HepG2 (cell line): ENCODE data around the gene ARHGAP5.
A peak's percentile ranks its signal among the peaks of the same experiment; 100 is the strongest.

Experiments
- CBX5 ChIP-seq: sonication (generic); formaldehyde crosslinking; IDR thresholded peaks from 2 replicates; pipeline ENCODE4 v1.4.0; 2020; ENCODE audit warnings: missing genetic modification reagents, borderline replicate concordance
- CTCF ChIP-seq: sonication (generic); formaldehyde crosslinking; IDR thresholded peaks from 2 replicates; pipeline ENCODE4 v1.5.0; 2020; ENCODE audit warnings: mild to moderate bottlenecking, missing genetic modification reagents, moderate library complexity
- GABPB1 ChIP-seq: IDR thresholded peaks from 2 replicates; pipeline ENCODE4 v1.6.1; 2016; ENCODE audit warnings: mild to moderate bottlenecking, missing genetic modification reagents, moderate library complexity, missing compliant biosample characterization
- HBP1 ChIP-seq: IDR thresholded peaks from 2 replicates; pipeline ENCODE4 v1.6.1; 2016; ENCODE audit warnings: low read depth, control low read depth
- MAX ChIP-seq: IDR thresholded peaks from 2 replicates; pipeline ENCODE4 v1.6.1; 2012; ENCODE audit warnings: inconsistent platforms
- NFIB ChIP-seq: sonication (generic); formaldehyde crosslinking; IDR thresholded peaks from 2 replicates; pipeline ENCODE4 v1.9.0; 2021; ENCODE audit warnings: missing genetic modification reagents, mild to moderate bottlenecking, borderline replicate concordance
- POLR2AphosphoS2 ChIP-seq: IDR thresholded peaks from 2 replicates; pipeline ENCODE4 v1.6.1; 2011; ENCODE audit warnings: low read depth, low read length, improper control_type of control experiment
- ZBTB21 ChIP-seq: sonication (generic); formaldehyde crosslinking; IDR thresholded peaks from 2 replicates; pipeline ENCODE4 v1.4.0; 2020; ENCODE audit warnings: missing genetic modification reagents

- TF ChIP-seq POLR2AphosphoS2 (no peak), MAX (no peak), CTCF (peak; percentile 92), ZBTB21 (CRISPR knock-in tag) (no peak), NFIB (CRISPR knock-in tag) (no peak), HBP1 (CRISPR knock-in tag) (no peak), CBX5 (CRISPR knock-in tag) (no peak), GABPB1 (CRISPR knock-in tag) (no peak)
Measured at GRCh38 chr14:32073537-32074189, 3.4 kb upstream of the ARHGAP5 start.
